Chondrocyte (in vitro differentiated cells): ENCODE results near the gene SDK2. TPM values are rescaled to one million over a fixed set of nuclear protein-coding genes. Genes with fewer than 3 reads are reported as not detected.

Experiments used
- DNase-seq: peaks from one replicate; pipeline ENCODE4 v3.0.0; 2021; ENCODE audit warnings: mixed read lengths, low spot score
- H3K27ac Mint-ChIP-seq: one replicate; pipeline ENCODE4 v1.8.0; 2021; ENCODE audit warnings: mild to moderate bottlenecking, moderate library complexity, mixed read lengths; ENCODE audit not compliant: unreplicated experiment
- H3K27me3 Mint-ChIP-seq: 2 replicates; pipeline ENCODE4 v1.8.0; 2021; ENCODE audit warnings: low read depth, mixed read lengths
- H3K36me3 Mint-ChIP-seq: 2 replicates; pipeline ENCODE4 v1.8.0; 2021; ENCODE audit warnings: low read depth, mixed read lengths
- H3K4me1 Mint-ChIP-seq: 2 replicates; pipeline ENCODE4 v1.8.0; 2021; ENCODE audit warnings: low read depth, mild to moderate bottlenecking, mixed read lengths
- H3K4me3 Mint-ChIP-seq: one replicate; pipeline ENCODE4 v1.8.0; 2021; ENCODE audit warnings: mild to moderate bottlenecking, moderate library complexity, mixed read lengths; ENCODE audit not compliant: unreplicated experiment
- H3K9me3 Mint-ChIP-seq: 2 replicates; pipeline ENCODE4 v1.8.0; 2021; ENCODE audit warnings: low read depth, mixed read lengths
- total RNA-seq: library from RNA; stranded (reverse); gene quantifications from 3 replicates; pipeline ENCODE4 v1.2.1, GENCODE V29; 2021
- TF ChIP-seq, protein P1 (sequence below): fragments of 200-600 bp; sonication (generic); IDR thresholded peaks from 2 replicates; pipeline ENCODE4 v1.5.0; 2021; ENCODE audit warnings: antibody characterized with exemption, mild to moderate bottlenecking, moderate library complexity

SDK2 gene
- total RNA-seq, 1 donor from 2014 or later: 15.8 TPM

DNA sequence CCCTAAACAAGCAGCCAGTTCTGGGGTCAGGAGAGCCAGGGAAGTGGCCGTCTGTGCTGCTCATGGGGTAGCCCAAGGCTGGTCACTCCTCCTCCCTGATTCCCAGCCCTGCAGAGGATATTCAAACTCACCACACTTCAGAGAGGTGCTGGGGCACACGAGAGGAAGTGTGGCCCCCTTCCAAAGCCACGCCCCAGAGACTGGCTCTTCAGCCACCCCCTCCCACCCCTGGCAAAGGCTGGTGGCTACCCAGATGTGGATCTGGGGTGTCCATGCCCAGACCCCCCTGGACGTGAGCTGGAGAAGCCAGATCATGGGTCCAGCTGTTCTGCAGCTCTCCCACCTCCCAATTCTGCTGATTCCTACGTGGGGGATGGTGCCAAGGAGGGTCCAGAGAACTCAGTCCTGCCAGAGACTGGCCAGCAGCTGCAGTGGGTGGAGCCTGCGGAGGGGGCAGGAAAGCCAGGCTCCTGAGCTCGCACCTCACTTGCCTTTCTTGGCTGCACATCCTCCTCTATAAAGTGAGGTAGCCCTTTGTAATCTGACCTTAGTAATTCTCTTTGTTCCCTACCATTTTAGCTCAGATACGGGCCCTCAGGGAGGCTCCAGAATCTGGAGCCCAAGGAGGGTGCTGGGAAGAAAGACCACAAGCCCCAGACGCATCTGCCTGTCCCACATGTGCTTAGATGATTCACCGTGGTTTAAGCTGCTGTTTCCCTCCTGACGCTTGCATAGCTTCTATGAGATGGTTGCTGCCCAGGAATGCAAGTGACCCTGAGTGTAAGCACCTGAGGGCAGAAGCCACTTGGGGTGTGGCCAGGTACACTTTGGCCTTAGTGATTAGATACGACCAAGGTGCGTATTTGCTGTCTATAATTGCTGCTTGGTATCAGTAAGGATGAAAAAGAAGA lies 15.3 kb downstream of the SDK2 start:
- Mint-ChIP-seq H3K4me3 (no peak overlapping the region), H3K4me1 (peaks cover 14% of the 10 kb centered on the region), H3K27ac (no peak overlapping the region)

DNA sequence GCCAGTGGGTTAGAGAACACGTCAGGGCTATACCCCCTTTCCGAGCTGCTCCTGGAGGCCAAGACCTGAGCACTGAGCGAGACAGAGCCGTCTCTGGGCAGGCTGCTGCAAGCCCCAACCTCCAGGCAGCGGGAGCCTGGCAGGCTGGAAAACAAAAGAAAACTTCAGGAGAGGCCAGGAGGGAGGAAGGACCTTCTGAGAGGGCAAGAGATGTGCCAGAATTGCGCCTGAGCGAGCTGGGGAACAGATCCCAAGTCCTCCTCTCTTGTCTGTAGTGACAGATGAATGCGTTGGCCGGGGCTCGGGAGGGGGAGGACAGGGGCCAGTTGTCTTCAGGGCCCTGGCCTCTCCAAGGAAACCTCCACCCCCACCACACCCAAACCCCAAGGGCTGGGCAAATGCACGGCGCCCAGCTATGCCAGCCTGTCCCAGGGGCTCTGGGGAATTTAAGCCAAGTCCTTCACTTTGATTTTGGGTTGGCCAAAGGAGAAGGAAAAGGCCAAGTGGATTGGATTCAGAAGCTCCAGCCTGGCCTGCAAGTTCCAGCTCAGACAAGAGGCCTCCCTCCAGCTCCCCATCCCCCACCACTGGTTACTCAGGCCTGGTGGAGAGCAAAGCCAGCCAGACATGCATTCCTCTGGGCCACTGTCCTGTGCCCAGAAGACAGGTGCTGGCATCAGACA lies 18.1 kb downstream of the SDK2 start:
- H3K36me3 Mint-ChIP-seq: no peaks in the 10 kb centered on the region
- H3K9me3 Mint-ChIP-seq: peaks cover 6% of the 10 kb centered on the region

More for the DNA sequence above, 15.3 kb downstream of the SDK2 start:
- TF ChIP-seq, protein P1, sequence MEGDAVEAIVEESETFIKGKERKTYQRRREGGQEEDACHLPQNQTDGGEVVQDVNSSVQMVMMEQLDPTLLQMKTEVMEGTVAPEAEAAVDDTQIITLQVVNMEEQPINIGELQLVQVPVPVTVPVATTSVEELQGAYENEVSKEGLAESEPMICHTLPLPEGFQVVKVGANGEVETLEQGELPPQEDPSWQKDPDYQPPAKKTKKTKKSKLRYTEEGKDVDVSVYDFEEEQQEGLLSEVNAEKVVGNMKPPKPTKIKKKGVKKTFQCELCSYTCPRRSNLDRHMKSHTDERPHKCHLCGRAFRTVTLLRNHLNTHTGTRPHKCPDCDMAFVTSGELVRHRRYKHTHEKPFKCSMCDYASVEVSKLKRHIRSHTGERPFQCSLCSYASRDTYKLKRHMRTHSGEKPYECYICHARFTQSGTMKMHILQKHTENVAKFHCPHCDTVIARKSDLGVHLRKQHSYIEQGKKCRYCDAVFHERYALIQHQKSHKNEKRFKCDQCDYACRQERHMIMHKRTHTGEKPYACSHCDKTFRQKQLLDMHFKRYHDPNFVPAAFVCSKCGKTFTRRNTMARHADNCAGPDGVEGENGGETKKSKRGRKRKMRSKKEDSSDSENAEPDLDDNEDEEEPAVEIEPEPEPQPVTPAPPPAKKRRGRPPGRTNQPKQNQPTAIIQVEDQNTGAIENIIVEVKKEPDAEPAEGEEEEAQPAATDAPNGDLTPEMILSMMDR: no peak
- DNase-seq: peak; percentile 52
- Mint-ChIP-seq H3K27me3 (no peaks in the 10 kb centered on the region), H3K36me3 (no peaks in the 10 kb centered on the region), H3K9me3 (no peaks in the 10 kb centered on the region)

DNA sequence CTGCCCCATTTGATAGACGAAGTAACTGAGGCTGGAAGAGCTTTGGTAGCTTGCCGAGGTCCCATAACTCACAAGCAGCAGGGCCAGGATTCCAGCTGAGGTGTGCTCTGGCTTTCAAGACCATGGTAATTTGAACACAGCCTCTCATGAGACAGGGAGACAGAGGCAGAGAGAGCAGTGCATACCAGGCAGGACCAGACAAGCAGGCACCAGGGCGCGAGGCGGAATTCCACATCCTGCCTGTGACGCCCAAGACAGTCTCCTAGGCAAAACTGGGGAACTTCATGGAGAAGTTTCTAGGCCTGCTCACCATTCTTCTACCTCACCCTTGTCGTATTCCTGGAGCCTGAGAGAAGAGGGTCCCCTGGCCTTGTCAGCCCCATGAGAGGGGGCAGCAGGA lies 19.2 kb downstream of the SDK2 start:
- H3K36me3 Mint-ChIP-seq: no peaks in the 10 kb centered on the region
- no peak overlapping the region for H3K4me3 Mint-ChIP-seq
- H3K27me3 Mint-ChIP-seq: no peaks in the 10 kb centered on the region
- TF ChIP-seq, protein P1: no peak
- peaks cover 6% of the 10 kb centered on the region for H3K9me3 Mint-ChIP-seq
- peaks cover 22% of the 10 kb centered on the region for H3K4me1 Mint-ChIP-seq
- no peak overlapping the region for H3K27ac Mint-ChIP-seq
- DNase-seq: peak; percentile 46

More for the DNA sequence above, 18.1 kb downstream of the SDK2 start:
- H3K4me1 Mint-ChIP-seq: peaks cover 20% of the 10 kb centered on the region
- no peaks in the 10 kb centered on the region for H3K27me3 Mint-ChIP-seq
- DNase-seq: peak; percentile 68
- no peak overlapping the region for H3K27ac Mint-ChIP-seq
- no peak overlapping the region for H3K4me3 Mint-ChIP-seq
- TF ChIP-seq, protein P1: no peak

DNA sequence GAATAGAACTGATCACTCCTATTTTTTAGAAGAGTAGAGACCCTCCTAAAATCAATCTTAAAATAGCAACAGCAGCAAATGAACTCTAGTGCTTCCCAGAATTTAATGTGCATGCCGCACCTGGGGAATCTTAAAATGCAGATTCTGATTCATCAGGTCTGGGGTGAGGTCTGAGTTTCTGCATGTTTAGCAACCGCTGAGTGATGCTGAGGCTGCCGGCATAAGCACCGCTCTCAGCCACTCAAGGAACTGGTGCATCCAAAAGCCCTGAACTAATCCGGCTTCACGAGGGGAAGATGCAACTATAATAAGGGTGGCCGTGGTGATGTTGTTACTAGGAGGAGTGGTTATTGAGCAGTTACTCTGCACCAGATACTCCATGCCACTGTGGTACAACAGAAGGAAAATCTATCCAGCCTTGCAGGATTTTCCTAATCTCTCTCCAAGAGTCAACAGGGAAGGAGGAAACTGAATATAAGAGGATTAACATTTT lies 19.7 kb downstream of the SDK2 start:
- H3K9me3 Mint-ChIP-seq: peaks cover 6% of the 10 kb centered on the region
- H3K27ac Mint-ChIP-seq: no peak overlapping the region

More for the DNA sequence above, 19.7 kb downstream of the SDK2 start:
- peak; percentile 21 for DNase-seq
- Mint-ChIP-seq H3K36me3 (no peaks in the 10 kb centered on the region), H3K4me3 (no peak overlapping the region), H3K27me3 (no peaks in the 10 kb centered on the region), H3K4me1 (peaks cover 22% of the 10 kb centered on the region)
- TF ChIP-seq, protein P1: no peak
